HL-60 (cell line): ENCODE data around the gene ADAMTS7.
"Not testable (repeated sequence)": the region's sequence is repeated elsewhere in the genome, so short reads cannot be mapped to it uniquely, and the experiment has no call there.

ENCODE experiments used
- DNase-seq, 2 experiments: peaks; one replicate each; pipeline ENCODE4 v3.0.0-alpha.2; 2010 to 2020; ENCODE audit warnings: low read depth in 1 of 2, low spot score in 1 of 2
- H3K27ac ChIP-seq: fragments of 250-450 bp; sonication (Bioruptor Pico); replicated peaks from 2 replicates; pipeline ENCODE4 v1.5.1; 2020; ENCODE audit warnings: mild to moderate bottlenecking, moderate library complexity
- H3K27me3 ChIP-seq: fragments of 250-450 bp; sonication (Bioruptor Pico); 2 replicates; pipeline ENCODE4 v1.5.1; 2021; ENCODE audit warnings: mild to moderate bottlenecking, moderate library complexity; ENCODE audit not compliant: insufficient read depth, poor library complexity, severe bottlenecking
- H3K4me3 ChIP-seq: replicated peaks from 2 replicates; pipeline ENCODE4 v1.5.1; 2011; ENCODE audit warnings: mild to moderate bottlenecking, control low read depth, low read length; ENCODE audit not compliant: insufficient read depth
- GABPA ChIP-seq: IDR thresholded peaks from 2 replicates; pipeline ENCODE4 v1.6.1; 2012; ENCODE audit warnings: low read depth
- POLR2AphosphoS5 ChIP-seq: IDR thresholded peaks from 2 replicates; pipeline ENCODE4 v1.6.1; 2012; ENCODE audit warnings: low read depth
- SPI1 ChIP-seq: IDR thresholded peaks from 2 replicates; pipeline ENCODE4 v1.6.1; 2012; ENCODE audit warnings: low read depth, mild to moderate bottlenecking, borderline replicate concordance
- TF ChIP-seq, protein P1 (sequence below): IDR thresholded peaks from one replicate; pipeline ENCODE4 v1.5.1; 2011; ENCODE audit warnings: low read length, control low read depth, inconsistent platforms; ENCODE audit not compliant: insufficient read depth
- TF ChIP-seq, protein P2 (sequence below): IDR thresholded peaks from 2 replicates; pipeline ENCODE4 v1.6.1; 2012; ENCODE audit warnings: low read depth; ENCODE audit not compliant: insufficient replicate concordance

Gene ADAMTS7

DNA sequence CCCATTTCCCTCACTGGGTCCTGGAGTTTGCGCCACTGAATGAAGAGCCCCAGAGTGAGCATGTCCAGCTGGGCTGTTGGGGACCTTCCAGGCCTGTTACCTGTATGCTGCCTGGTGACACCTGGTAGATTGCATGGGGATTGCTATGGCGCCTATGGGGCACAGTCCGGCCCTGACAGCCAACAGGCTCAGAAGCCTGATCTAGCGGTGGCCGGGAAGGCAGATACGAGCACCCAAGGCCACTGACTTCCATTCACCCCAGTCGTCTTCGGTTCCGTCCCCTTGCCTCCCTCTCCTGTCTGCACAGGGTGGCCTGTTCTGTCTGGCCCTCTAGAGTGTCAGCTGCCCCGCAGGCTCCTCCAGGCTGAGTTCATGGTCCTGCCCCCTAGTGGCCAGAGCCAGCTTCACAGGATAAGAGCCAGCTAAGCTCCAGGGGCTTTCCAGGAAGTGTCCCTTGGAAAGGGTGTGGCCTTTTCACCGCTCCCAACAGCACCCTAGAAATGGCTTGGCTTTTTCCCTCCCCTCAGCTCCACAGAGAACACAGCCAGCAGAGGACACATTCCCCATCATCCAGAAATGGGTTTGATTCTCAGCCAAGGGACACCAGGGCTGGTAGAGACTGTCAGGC lies 73.2 kb downstream of the ADAMTS7 start:
- H3K4me3 ChIP-seq, H3K27ac ChIP-seq, H3K27me3 ChIP-seq: not testable (repeated sequence)
- peak; percentile 16 to 54 for DNase-seq
- TF ChIP-seq, protein P1, sequence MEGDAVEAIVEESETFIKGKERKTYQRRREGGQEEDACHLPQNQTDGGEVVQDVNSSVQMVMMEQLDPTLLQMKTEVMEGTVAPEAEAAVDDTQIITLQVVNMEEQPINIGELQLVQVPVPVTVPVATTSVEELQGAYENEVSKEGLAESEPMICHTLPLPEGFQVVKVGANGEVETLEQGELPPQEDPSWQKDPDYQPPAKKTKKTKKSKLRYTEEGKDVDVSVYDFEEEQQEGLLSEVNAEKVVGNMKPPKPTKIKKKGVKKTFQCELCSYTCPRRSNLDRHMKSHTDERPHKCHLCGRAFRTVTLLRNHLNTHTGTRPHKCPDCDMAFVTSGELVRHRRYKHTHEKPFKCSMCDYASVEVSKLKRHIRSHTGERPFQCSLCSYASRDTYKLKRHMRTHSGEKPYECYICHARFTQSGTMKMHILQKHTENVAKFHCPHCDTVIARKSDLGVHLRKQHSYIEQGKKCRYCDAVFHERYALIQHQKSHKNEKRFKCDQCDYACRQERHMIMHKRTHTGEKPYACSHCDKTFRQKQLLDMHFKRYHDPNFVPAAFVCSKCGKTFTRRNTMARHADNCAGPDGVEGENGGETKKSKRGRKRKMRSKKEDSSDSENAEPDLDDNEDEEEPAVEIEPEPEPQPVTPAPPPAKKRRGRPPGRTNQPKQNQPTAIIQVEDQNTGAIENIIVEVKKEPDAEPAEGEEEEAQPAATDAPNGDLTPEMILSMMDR: peak; percentile 50

DNA sequence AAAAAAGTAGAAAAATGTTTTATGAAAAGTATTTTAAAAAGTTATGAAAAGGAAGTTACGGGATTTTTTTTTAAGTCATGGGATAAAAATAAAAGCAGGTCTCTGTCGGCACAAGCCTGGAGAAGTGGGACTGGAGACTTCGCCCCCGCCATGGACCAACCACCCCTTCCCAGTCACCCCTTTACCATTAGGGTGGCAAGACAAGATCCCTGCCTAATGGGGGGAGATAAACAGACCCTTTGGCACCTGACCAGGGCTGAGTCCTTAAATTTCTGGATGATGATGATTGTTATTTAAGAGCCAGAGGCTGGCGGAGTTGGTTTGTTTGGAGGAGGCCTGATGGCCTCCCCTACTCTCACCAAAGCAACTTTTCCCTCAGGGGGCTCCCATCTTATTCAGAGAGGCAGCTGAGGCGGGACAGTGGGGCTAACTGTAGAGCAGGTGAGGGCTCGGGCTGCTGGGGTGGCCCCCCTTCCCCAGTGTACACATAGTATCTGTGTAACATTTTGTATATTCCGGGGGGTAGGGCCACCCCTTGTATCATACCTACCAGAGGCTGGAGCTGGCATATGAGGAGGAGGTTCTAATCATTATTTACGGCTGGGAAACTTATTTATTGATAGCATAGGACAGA lies 74.0 kb downstream of the ADAMTS7 start:
- no peak for DNase-seq
- TF ChIP-seq POLR2AphosphoS5: no peak
- TF ChIP-seq, protein P2, sequence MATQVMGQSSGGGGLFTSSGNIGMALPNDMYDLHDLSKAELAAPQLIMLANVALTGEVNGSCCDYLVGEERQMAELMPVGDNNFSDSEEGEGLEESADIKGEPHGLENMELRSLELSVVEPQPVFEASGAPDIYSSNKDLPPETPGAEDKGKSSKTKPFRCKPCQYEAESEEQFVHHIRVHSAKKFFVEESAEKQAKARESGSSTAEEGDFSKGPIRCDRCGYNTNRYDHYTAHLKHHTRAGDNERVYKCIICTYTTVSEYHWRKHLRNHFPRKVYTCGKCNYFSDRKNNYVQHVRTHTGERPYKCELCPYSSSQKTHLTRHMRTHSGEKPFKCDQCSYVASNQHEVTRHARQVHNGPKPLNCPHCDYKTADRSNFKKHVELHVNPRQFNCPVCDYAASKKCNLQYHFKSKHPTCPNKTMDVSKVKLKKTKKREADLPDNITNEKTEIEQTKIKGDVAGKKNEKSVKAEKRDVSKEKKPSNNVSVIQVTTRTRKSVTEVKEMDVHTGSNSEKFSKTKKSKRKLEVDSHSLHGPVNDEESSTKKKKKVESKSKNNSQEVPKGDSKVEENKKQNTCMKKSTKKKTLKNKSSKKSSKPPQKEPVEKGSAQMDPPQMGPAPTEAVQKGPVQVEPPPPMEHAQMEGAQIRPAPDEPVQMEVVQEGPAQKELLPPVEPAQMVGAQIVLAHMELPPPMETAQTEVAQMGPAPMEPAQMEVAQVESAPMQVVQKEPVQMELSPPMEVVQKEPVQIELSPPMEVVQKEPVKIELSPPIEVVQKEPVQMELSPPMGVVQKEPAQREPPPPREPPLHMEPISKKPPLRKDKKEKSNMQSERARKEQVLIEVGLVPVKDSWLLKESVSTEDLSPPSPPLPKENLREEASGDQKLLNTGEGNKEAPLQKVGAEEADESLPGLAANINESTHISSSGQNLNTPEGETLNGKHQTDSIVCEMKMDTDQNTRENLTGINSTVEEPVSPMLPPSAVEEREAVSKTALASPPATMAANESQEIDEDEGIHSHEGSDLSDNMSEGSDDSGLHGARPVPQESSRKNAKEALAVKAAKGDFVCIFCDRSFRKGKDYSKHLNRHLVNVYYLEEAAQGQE: no peak
- TF ChIP-seq SPI1: no peak
- Histone ChIP-seq H3K27ac (no peak overlapping the region), H3K4me3 (no peak overlapping the region), H3K27me3 (no peaks in the 10 kb centered on the region)

DNA sequence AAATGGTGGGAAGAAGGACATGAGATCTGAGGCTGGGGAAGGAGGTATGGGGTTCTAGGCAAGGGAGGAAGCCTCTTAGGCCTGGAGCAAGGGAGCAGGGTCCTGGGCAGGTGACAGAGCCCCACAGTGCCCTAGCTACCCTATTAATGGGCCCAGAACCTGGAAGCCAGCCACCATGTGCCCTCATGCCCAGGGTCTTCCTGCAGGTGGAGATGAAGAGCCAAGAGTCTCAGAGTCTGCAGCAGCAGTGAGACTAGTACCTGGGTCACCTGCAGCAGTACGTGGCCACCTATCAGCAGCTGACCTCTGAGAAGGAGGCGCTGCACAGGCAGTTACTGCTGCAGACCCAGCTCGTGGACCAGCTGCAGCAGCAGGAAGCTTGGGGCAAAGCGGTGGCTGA lies 75.0 kb downstream of the ADAMTS7 start:
- not testable (repeated sequence) for DNase-seq, H3K27me3 ChIP-seq, H3K4me3 ChIP-seq, H3K27ac ChIP-seq

DNA sequence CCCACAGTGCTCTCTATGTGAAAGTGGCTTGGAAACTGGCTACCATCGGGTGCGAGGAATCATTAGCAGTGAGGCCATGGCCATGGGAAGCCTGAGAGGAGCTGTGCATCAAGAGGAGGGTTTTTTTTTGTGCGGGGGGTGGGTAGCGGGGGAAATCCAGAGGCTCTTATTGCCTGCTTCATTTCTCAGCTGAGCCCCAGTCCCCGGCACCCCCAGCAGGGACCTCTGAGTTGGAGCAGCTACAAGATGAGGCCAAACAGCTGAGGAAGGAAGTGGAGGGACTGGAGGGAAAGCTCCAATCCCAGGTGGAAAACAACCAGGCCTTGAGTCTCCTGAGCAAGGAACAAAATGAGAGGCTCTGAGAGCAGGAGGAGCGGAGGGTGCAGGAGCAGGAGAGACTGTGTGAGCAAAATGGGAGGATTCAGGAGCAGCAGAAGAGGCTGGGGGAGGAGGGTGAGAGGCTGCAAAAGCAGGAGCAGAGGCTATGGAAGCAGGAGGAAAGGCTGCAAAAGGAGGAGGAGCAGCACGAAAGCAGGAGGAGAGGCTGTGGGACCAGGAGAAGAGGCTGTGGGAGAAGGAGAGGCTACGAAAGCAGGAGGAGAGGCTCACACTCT lies 76.7 kb downstream of the ADAMTS7 start:
- no peak overlapping the region for H3K27ac ChIP-seq
- H3K4me3 ChIP-seq: no peak overlapping the region
- H3K27me3 ChIP-seq: no peaks in the 10 kb centered on the region
- DNase-seq: no peak
- TF ChIP-seq SPI1: no peak

DNA sequence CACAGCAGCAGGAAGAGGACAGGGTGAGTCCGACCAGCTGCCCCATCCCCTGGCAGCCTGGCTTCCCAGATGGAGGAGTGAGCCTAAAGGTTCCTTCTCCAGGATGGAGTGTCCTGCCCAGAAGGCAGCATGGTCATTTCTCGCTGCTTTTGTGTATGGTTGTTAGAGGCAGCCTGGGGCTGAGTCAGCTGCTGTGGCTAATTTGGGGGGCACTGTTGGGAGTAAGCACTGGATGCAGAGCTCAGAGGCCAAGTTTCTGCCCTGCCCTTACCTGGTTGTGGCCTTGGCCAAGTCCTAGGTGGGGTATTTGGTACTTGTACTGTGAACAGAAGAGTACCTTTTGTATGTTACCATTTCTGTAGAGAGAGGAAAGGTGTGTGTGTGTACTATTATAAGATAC lies 78.6 kb downstream of the ADAMTS7 start:
- no peak overlapping the region for H3K4me3 ChIP-seq
- TF ChIP-seq GABPA (no peak), SPI1 (no peak), POLR2AphosphoS5 (no peak)
- TF ChIP-seq, protein P1: no peak
- TF ChIP-seq, protein P2: no peak
- DNase-seq: no peak

More for the DNA sequence above, 78.6 kb downstream of the ADAMTS7 start:
- no peak overlapping the region for H3K27ac ChIP-seq
- no peaks in the 10 kb centered on the region for H3K27me3 ChIP-seq
